Suprapubic skin (tissue), 4 donors: ENCODE results near the gene APEH.

Source experiments
- EP300 ChIP-seq: sonication (generic); formaldehyde crosslinking; IDR thresholded peaks from one replicate; pipeline ENCODE4 v1.6.1; 2017; ENCODE audit warnings: antibody characterized with exemption
- POLR2A ChIP-seq, 2 donors: fragments of 450-650 bp; IDR thresholded peaks; one replicate each; pipeline ENCODE4 v1.6.1; 2017; ENCODE audit warnings: antibody characterized with exemption in 2 of 2, mild to moderate bottlenecking in 2 of 2, moderate library complexity in 2 of 2
- POLR2AphosphoS5 ChIP-seq, 3 donors: sonication (generic); formaldehyde crosslinking; IDR thresholded peaks; one replicate each; pipeline ENCODE4 v1.6.1; 2017; ENCODE audit warnings: antibody characterized with exemption in 3 of 3
- TF ChIP-seq, protein P1 (sequence below), 2 donors: fragments of 200-600 bp in 1 of 2; fragments of 450-650 bp in 1 of 2; sonication (generic) in 1 of 2; IDR thresholded peaks; one replicate each; pipeline ENCODE4 v1.5.1; 2016 to 2019; ENCODE audit warnings: antibody characterized with exemption in 2 of 2, mild to moderate bottlenecking in 1 of 2, moderate library complexity in 1 of 2

DNA sequence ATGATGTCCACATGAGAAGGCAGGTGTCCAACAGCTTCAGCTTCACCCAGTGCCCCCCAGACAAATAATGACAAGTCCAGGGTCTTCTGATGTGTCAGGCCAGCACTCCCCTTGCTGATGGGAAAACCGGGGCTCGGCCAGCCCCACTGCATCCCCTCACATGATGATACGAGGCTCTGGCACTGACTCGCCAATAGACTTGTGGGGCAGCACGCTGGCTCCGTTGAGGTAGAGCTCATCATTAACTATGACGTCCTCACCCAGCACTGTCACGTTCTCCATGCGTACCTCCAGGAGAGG is 47.4 kb downstream of the APEH start:
- TF ChIP-seq, protein P1, sequence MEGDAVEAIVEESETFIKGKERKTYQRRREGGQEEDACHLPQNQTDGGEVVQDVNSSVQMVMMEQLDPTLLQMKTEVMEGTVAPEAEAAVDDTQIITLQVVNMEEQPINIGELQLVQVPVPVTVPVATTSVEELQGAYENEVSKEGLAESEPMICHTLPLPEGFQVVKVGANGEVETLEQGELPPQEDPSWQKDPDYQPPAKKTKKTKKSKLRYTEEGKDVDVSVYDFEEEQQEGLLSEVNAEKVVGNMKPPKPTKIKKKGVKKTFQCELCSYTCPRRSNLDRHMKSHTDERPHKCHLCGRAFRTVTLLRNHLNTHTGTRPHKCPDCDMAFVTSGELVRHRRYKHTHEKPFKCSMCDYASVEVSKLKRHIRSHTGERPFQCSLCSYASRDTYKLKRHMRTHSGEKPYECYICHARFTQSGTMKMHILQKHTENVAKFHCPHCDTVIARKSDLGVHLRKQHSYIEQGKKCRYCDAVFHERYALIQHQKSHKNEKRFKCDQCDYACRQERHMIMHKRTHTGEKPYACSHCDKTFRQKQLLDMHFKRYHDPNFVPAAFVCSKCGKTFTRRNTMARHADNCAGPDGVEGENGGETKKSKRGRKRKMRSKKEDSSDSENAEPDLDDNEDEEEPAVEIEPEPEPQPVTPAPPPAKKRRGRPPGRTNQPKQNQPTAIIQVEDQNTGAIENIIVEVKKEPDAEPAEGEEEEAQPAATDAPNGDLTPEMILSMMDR (IDR thresholded peaks at IDR 0.05): no peak
- no peak for TF ChIP-seq POLR2AphosphoS5 (IDR thresholded peaks at IDR 0.05)
- TF ChIP-seq EP300: no peak
- TF ChIP-seq POLR2A (IDR thresholded peaks at IDR 0.05): no peak
